PC-9 (cell line): ENCODE results near the gene CD302. TPM values are rescaled to one million over a fixed set of nuclear protein-coding genes. Genes with fewer than 3 reads are reported as not detected.

Experiments
- BruUV-seq: library from RNA; stranded (reverse); fragments of 400-500 nt; replicated peaks from 2 replicates; lab custom pipeline; 2021; lab: Mats Ljungman, UMichigan
- CTCF ChIA-PET: fragments of 300-600 bp; sonication (Branson Sonifier 250); formaldehyde crosslinking; loops from one replicate; lab custom pipeline; 2022; ENCODE audit warnings: antibody characterized with exemption; lab: Charles Lee
- POLR2A ChIA-PET: fragments of 300-600 bp; sonication (Branson Sonifier 250); formaldehyde crosslinking; loops from one replicate; lab custom pipeline; 2022; ENCODE audit warnings: antibody characterized with exemption; ENCODE audit not compliant: unreplicated experiment; lab: Charles Lee
- DNase-seq, 2 experiments: peaks; one replicate each; pipeline versions ENCODE4 v3.0.0 to v3.0.0-alpha.2; 2015 to 2022; ENCODE audit warnings: mixed read lengths in 1 of 2
- H2AFZ ChIP-seq: fragments of 200-600 bp; sonication (generic); 2 replicates; pipeline ENCODE4 v1.8.1; 2017; ENCODE audit warnings: antibody characterized with exemption
- H3F3A ChIP-seq: fragments of 200-600 bp; sonication (generic); 2 replicates; pipeline ENCODE4 v1.8.1; 2017; ENCODE audit warnings: antibody characterized with exemption, mild to moderate bottlenecking, low read depth; ENCODE audit not compliant: insufficient read depth
- H3K27ac ChIP-seq: fragments of 200-600 bp; sonication (generic); 2 replicates; pipeline ENCODE4 v1.6.1; 2016; ENCODE audit warnings: mixed run types
- H3K27me3 ChIP-seq: fragments of 200-600 bp; sonication (generic); 2 replicates; pipeline ENCODE4 v1.6.1; 2016; ENCODE audit warnings: low read depth, mixed run types; ENCODE audit not compliant: insufficient read depth
- H3K36me3 ChIP-seq: fragments of 200-600 bp; sonication (generic); 2 replicates; pipeline ENCODE4 v1.6.1; 2016; ENCODE audit warnings: low read depth, mixed run types
- H3K4me1 ChIP-seq: fragments of 200-600 bp; sonication (generic); replicated peaks from 2 replicates; pipeline ENCODE4 v1.6.1; 2016; ENCODE audit warnings: mixed run types; ENCODE audit not compliant: insufficient read depth
- H3K4me2 ChIP-seq: fragments of 200-600 bp; sonication (generic); 2 replicates; pipeline ENCODE4 v1.6.1; 2017; ENCODE audit warnings: mixed run types
- H3K4me3 ChIP-seq: fragments of 200-600 bp; sonication (generic); 2 replicates; pipeline ENCODE4 v1.6.1; 2016; ENCODE audit warnings: mixed run types
- H3K79me2 ChIP-seq: fragments of 200-600 bp; sonication (generic); 2 replicates; pipeline ENCODE4 v1.6.1; 2017; ENCODE audit warnings: low read depth, mixed run types
- H3K9me2 ChIP-seq: fragments of 200-600 bp; sonication (generic); 2 replicates; pipeline ENCODE4 v1.8.1; 2017; ENCODE audit warnings: mild to moderate bottlenecking; ENCODE audit not compliant: insufficient read depth
- H3K9me3 ChIP-seq: fragments of 200-600 bp; sonication (generic); 2 replicates; pipeline ENCODE4 v1.8.1; 2016; ENCODE audit warnings: low read depth; ENCODE audit not compliant: insufficient read depth
- H4K20me1 ChIP-seq: fragments of 200-600 bp; sonication (generic); 2 replicates; pipeline ENCODE4 v1.8.1; 2017; ENCODE audit not compliant: insufficient read depth
- CTCF ChIP-seq: fragments of 200-600 bp; sonication (generic); conservative IDR thresholded peaks from 2 replicates; pipeline ENCODE4 v1.6.1; 2017; ENCODE audit warnings: mixed run types, antibody characterized with exemption, mild to moderate bottlenecking, moderate library complexity
- EZH2 ChIP-seq: fragments of 200-600 bp; sonication (generic); IDR thresholded peaks from 2 replicates; pipeline ENCODE4 v1.8.0; 2017; ENCODE audit warnings: antibody characterized with exemption, low read depth
- intact Hi-C: fragments of 100-400 bp; cut with micrococcal nuclease; formaldehyde crosslinking; loops from one replicate; pipeline ENCODE4 v1.10.0; 2022; ENCODE audit not compliant: unreplicated experiment
- total RNA-seq: library from RNA; stranded (reverse); gene quantifications from 2 replicates; pipeline ENCODE4 v1.2.3, GENCODE V29; 2021

Gene CD302
- total RNA-seq, 1 experiment from 2014 or later, result 2.6 TPM

- H3K79me2 ChIP-seq, result no peaks in the 10 kb centered on the region
- CTCF ChIA-PET, result no interaction called here
- no peaks in the 10 kb centered on the region for H3K36me3 ChIP-seq
- BruUV-seq, result no TSS peak
- POLR2A ChIA-PET, result no interaction called here
- TF ChIP-seq CTCF (no peak), EZH2 (no peak)
- peaks cover 7% of the 10 kb centered on the region; the same call in 1 of the 2 replicates for H3K27me3 ChIP-seq
- no peak overlapping the region for H3K4me3 ChIP-seq
- no peak overlapping the region for H3K4me2 ChIP-seq
- DNase-seq, result no peak
- no peak overlapping the region for H2AFZ ChIP-seq
- intact Hi-C loops, result no loop called here
- H3K9me3 ChIP-seq, result no peaks in the 10 kb centered on the region
- no peaks in the 10 kb centered on the region for H4K20me1 ChIP-seq
- no peak overlapping the region for H3K27ac ChIP-seq
- 0 out of 2 replicates have a peak, but pooled peaks cover 5% of the 10 kb centered on the region for H3F3A ChIP-seq
- peaks cover 9% of the 10 kb centered on the region for H3K4me1 ChIP-seq
- H3K9me2 ChIP-seq, result no peaks in the 10 kb centered on the region
These were observed 5.4 kb downstream of the CD302 start for GRCh38 chr2:159792599-159792998.

- H3K27me3 ChIP-seq, result 0 out of 2 replicates have a peak, but pooled peaks cover 1% of the 10 kb centered on the region
- no peak overlapping the region for H3K4me2 ChIP-seq
- H3K9me2 ChIP-seq, result no peaks in the 10 kb centered on the region
- TF ChIP-seq EZH2 (no peak), CTCF (no peak)
- intact Hi-C loops, result no loop called here
- no peaks in the 10 kb centered on the region for H4K20me1 ChIP-seq
- no peaks in the 10 kb centered on the region for H3K79me2 ChIP-seq
- no peak for DNase-seq
- ChIA-PET CTCF (no interaction called here), POLR2A (no interaction called here)
- peaks cover 9% of the 10 kb centered on the region for H3K4me1 ChIP-seq
- H3K27ac ChIP-seq, result no peak overlapping the region
- BruUV-seq, result no TSS peak
- H3K9me3 ChIP-seq, result no peaks in the 10 kb centered on the region
- H3F3A ChIP-seq, result 0 out of 2 replicates have a peak, but pooled peaks cover 5% of the 10 kb centered on the region
- H2AFZ ChIP-seq, result no peak overlapping the region
- no peaks in the 10 kb centered on the region for H3K36me3 ChIP-seq
- no peak overlapping the region for H3K4me3 ChIP-seq
These were observed 6.0 kb downstream of the CD302 start for GRCh38 chr2:159792036-159792435.

GRCh38 chr2:159790323-159790722, 7.7 kb downstream of the CD302 start:
- Histone ChIP-seq H3F3A (0 out of 2 replicates have a peak, but pooled peaks cover 5% of the 10 kb centered on the region), H3K36me3 (no peaks in the 10 kb centered on the region), H3K4me3 (no peak overlapping the region), H3K9me2 (no peaks in the 10 kb centered on the region), H3K4me1 (peaks cover 9% of the 10 kb centered on the region), H3K9me3 (no peaks in the 10 kb centered on the region), H3K27ac (no peak overlapping the region), H3K4me2 (no peak overlapping the region), H3K27me3 (no peaks in the 10 kb centered on the region), H4K20me1 (no peaks in the 10 kb centered on the region), H3K79me2 (no peaks in the 10 kb centered on the region), H2AFZ (no peak overlapping the region)
- TF ChIP-seq CTCF (no peak), EZH2 (no peak)
- DNase-seq, result no peak
- ChIA-PET CTCF (no interaction called here), POLR2A (no interaction called here)
- intact Hi-C loops, result no loop called here
- BruUV-seq, result no TSS peak
